OCI-LY1 (cell line): ENCODE results near the gene LIFR.

ENCODE experiments used
- H2AFZ ChIP-seq: fragments of 200-600 bp; sonication (generic), shearing (Covaris generic); 2 replicates; pipeline ENCODE4 v1.6.0; 2014; ENCODE audit warnings: antibody characterized with exemption, mild to moderate bottlenecking, low read length
- H3F3A ChIP-seq: fragments of 200-600 bp; sonication (generic), shearing (Covaris generic); 2 replicates; pipeline ENCODE4 v1.6.0; 2014; ENCODE audit warnings: mild to moderate bottlenecking, antibody characterized with exemption, low read length, moderate library complexity; ENCODE audit not compliant: insufficient read depth
- H3K27ac ChIP-seq: fragments of 200-600 bp; sonication (generic); 2 replicates; pipeline ENCODE4 v1.5.1; 2014; ENCODE audit warnings: low read length, mixed run types, mild to moderate bottlenecking, low read depth; ENCODE audit not compliant: poor library complexity, severe bottlenecking
- H3K27me3 ChIP-seq: fragments of 200-600 bp; sonication (generic); 2 replicates; pipeline ENCODE4 v1.6.0; 2014; ENCODE audit warnings: antibody characterized with exemption, mild to moderate bottlenecking, low read length, moderate library complexity; ENCODE audit not compliant: insufficient read depth
- H3K36me3 ChIP-seq: fragments of 200-600 bp; sonication (generic); 2 replicates; pipeline ENCODE4 v1.6.1; 2014; ENCODE audit warnings: mild to moderate bottlenecking, antibody characterized with exemption, low read length, moderate library complexity, mixed read lengths; ENCODE audit not compliant: insufficient read depth
- H3K4me1 ChIP-seq: fragments of 200-600 bp; sonication (generic); 2 replicates; pipeline ENCODE4 v1.5.1; 2014; ENCODE audit warnings: mild to moderate bottlenecking, low read length, moderate library complexity; ENCODE audit not compliant: insufficient read depth, severe bottlenecking
- H3K4me2 ChIP-seq: fragments of 200-600 bp; sonication (generic), shearing (Covaris generic); 2 replicates; pipeline ENCODE4 v1.6.1; 2014; ENCODE audit warnings: low read length
- H3K4me3 ChIP-seq: fragments of 200-600 bp; sonication (generic); 2 replicates; pipeline ENCODE4 v1.5.1; 2014; ENCODE audit warnings: low read length, low read depth, mild to moderate bottlenecking, mixed read lengths; ENCODE audit not compliant: poor library complexity, severe bottlenecking
- H3K79me2 ChIP-seq: fragments of 200-600 bp; shearing (Covaris generic); 2 replicates; pipeline ENCODE4 v1.6.1; 2016; ENCODE audit warnings: mixed run types, low read length, mixed read lengths; ENCODE audit not compliant: insufficient read depth
- H3K9ac ChIP-seq: fragments of 200-600 bp; sonication (generic), shearing (Covaris generic); 2 replicates; pipeline ENCODE4 v1.6.1; 2014; ENCODE audit warnings: mild to moderate bottlenecking, low read length, mixed read lengths
- H3K9me2 ChIP-seq: fragments of 200-600 bp; sonication (generic), shearing (Covaris generic); 2 replicates; pipeline ENCODE4 v1.6.1; 2014; ENCODE audit warnings: low read depth, mild to moderate bottlenecking, low read length, mixed read lengths
- H3K9me3 ChIP-seq: fragments of 200-600 bp; shearing (Covaris generic); 2 replicates; pipeline ENCODE4 v1.6.1; 2014; ENCODE audit warnings: low read length, mixed read lengths
- H4K20me1 ChIP-seq: fragments of 200-600 bp; sonication (generic), shearing (Covaris generic); 2 replicates; pipeline ENCODE4 v1.6.0; 2016; ENCODE audit warnings: mild to moderate bottlenecking, low read length; ENCODE audit not compliant: insufficient read depth
- CTCF ChIP-seq: fragments of 200-600 bp; sonication (generic), shearing (Covaris generic); IDR thresholded peaks from 2 replicates; pipeline ENCODE4 v1.5.1; 2017; ENCODE audit warnings: mild to moderate bottlenecking, antibody characterized with exemption, low read length, moderate library complexity, mixed read lengths
- EZH2 ChIP-seq: fragments of 200-600 bp; sonication (generic), shearing (Covaris generic); IDR thresholded peaks from 2 replicates; pipeline ENCODE4 v1.8.0; 2017; ENCODE audit warnings: borderline replicate concordance, mixed run types, mild to moderate bottlenecking, antibody characterized with exemption, low read length, moderate library complexity, mixed read lengths

LIFR gene

DNA sequence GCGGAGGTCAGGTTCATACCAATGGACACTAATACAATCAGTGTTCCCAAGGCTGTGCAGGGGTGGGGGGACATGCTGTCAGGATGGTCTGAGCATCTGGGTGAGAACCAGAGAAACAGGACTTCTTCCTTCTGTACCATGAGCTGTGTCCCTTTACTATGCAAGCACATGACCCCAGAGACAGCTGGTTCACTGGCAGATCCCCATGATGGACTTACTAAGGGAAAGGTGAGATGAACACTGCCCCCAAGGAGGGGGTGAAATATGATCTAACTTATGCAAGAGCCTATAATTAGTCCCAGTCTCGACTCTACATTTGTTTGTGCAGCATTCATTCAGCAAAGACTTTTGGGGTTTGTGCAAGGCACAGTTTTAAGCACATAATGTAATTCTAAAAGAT lies 91.4 kb downstream of the LIFR start:
- Histone ChIP-seq H3K9ac (no peak overlapping the region), H3K27ac (no peak overlapping the region), H3K4me1 (no peaks in the 10 kb centered on the region), H4K20me1 (no peaks in the 10 kb centered on the region), H3K79me2 (no peaks in the 10 kb centered on the region), H3K36me3 (no peaks in the 10 kb centered on the region), H3K4me2 (no peak overlapping the region), H3K9me3 (no peaks in the 10 kb centered on the region), H3K9me2 (no peaks in the 10 kb centered on the region), H3F3A (no peaks in the 10 kb centered on the region), H2AFZ (no peak overlapping the region), H3K4me3 (no peak overlapping the region), H3K27me3 (no peaks in the 10 kb centered on the region; the same call in 1 of the 2 replicates)
- TF ChIP-seq EZH2 (no peak), CTCF (no peak)

GRCh38 chr5:38463634-38464521 lies 92.6 kb downstream of the LIFR start:
- Histone ChIP-seq H3K4me3 (no peak overlapping the region), H3K9me3 (no peaks in the 10 kb centered on the region; the same call in 1 of the 2 replicates), H3K4me2 (no peak overlapping the region), H3K79me2 (no peaks in the 10 kb centered on the region), H3K27ac (no peak overlapping the region), H2AFZ (no peak overlapping the region), H3K9ac (no peak overlapping the region), H3K4me1 (no peaks in the 10 kb centered on the region), H3F3A (no peaks in the 10 kb centered on the region), H3K27me3 (no peaks in the 10 kb centered on the region; the same call in 1 of the 2 replicates), H3K36me3 (no peaks in the 10 kb centered on the region), H3K9me2 (no peaks in the 10 kb centered on the region), H4K20me1 (no peaks in the 10 kb centered on the region)
- TF ChIP-seq CTCF (no peak), EZH2 (no peak)

DNA sequence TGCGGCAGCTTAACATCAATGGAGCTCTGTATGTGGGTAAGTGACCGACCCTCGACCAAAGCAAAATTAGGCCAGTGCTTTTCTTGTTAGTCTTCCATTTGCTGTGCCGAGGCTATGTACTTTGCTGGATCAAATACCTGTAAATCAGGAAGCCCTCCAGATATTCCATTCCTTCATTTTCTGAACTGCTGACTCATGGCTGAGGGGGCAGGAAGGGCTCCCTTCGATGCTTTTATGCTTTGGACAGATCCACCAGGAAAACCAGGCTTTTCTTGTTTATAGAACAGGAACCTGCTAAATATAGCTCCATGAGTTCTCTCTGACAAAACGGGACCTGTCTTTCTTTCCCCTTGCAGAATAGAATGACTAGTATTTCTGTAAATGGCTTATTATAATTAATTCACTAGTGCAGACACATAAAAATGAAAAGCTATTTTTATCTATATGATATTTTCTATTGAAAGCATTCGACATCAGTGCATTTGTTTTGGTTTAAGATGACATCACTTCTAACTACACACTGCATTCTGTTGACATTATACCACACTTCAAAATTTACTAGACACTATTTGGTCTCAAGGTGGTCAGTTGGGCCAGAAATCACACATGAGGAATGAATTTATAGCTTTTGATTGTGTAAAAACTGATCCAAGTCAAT lies 93.3 kb downstream of the LIFR start:
- Histone ChIP-seq H2AFZ (no peak overlapping the region), H3K4me2 (no peak overlapping the region)

More for the DNA sequence above, 93.3 kb downstream of the LIFR start:
- Histone ChIP-seq H3K9me3 (no peaks in the 10 kb centered on the region; the same call in 1 of the 2 replicates), H3K9ac (no peak overlapping the region), H3K79me2 (no peaks in the 10 kb centered on the region), H3F3A (no peaks in the 10 kb centered on the region), H3K9me2 (no peaks in the 10 kb centered on the region), H3K27ac (no peak overlapping the region), H3K4me1 (no peaks in the 10 kb centered on the region), H4K20me1 (no peaks in the 10 kb centered on the region), H3K4me3 (no peak overlapping the region), H3K36me3 (no peaks in the 10 kb centered on the region), H3K27me3 (no peaks in the 10 kb centered on the region; the same call in 1 of the 2 replicates)
- no peak for TF ChIP-seq EZH2
